GM18951 (cell line): ENCODE results near the gene ABCC6.
"Not testable (repeated sequence)": the region's sequence is repeated elsewhere in the genome, so short reads cannot be mapped to it uniquely, and the experiment has no call there.

Source experiments
- POLR2A ChIP-seq: IDR thresholded peaks from 4 replicates; pipeline ENCODE4 v1.6.1; 2011; ENCODE audit warnings: mild to moderate bottlenecking; ENCODE audit not compliant: insufficient read length, insufficient read depth; ENCODE audit errors: extremely low read depth
- in situ Hi-C: fragments of 300-500 bp; cut with MboI; formaldehyde crosslinking; loops from one replicate; pipeline ENCODE4 v1.12.0; 2022; ENCODE audit warnings: low sequenced_read_pairs, mixed read lengths, inconsistent platforms; ENCODE audit not compliant: unreplicated experiment

Gene ABCC6

DNA sequence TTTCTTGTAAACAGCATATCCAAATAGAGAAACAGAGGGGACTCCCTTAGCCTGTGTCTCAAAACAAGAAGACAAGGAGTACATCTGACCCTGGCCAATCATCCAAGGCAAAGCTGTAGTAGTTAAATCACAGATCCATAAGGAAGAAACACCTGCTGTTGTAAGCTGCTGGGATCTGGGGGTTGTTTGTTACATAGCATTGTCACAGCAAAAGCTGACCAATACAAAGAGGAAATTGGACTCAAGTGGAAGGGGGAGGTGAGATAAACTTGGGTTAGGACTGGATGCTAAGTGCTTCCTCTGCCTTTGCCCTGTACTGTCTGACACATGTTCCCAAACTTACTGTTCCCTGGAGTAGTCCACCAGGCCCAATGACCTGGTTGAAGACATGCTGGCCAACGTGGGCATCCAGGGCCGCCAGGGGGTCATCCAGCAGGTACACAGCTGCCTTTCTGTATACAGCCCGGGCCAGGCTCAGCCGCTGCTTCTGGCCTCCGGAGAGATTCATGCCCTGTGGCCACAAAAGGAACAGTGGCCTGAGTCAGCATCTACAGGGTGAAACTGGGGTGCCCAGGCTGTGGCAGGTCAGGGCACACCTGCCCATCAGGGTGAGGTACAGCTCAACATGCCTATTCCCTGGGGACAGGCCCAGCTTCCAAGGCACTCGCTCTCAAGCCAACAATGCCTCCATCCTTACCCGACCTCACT, 44.7 kb downstream of the ABCC6 start:
- no peak for TF ChIP-seq POLR2A
- in situ Hi-C loops: no loop called here

DNA sequence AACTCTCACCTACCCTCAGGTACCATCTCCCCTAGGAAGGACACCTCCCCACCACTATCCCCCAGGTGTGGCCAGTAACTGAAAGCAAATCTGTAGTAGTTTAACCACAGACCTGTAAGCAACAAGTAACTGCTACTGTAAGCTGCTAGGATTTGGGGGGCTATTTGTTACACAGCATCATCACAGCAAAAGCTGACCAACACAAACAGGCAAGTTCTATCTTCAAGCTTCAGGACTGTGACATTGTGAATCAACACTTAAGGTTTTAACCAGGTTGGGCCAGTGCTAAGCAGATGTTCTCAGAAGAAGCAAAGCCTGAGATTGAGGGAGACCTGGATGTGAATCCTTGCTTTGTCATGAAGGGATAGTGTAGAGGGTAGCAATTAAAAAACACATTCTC, 47.0 kb downstream of the ABCC6 start:
- no peak for TF ChIP-seq POLR2A
- in situ Hi-C loops: no loop called here

DNA sequence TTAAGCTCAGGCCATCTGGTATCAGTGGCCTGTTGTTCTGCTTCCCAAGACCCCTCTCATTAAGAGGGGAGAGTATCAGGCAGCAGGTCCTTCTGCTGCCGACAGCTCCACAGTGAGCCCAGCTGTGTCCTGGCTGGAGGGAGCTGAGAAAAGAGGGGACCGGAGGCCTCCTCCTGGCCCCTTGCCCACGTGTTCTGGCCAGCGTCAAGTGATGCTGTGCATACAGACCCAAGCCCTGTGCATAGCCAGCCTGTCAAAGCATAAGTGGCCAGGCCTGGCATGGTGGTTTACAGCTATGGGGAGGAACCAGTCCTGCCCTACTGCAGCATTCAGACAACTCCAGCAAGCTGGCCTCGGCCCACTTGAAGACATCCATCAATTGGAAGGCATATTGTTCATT, 48.0 kb downstream of the ABCC6 start:
- in situ Hi-C loops: no loop called here

DNA sequence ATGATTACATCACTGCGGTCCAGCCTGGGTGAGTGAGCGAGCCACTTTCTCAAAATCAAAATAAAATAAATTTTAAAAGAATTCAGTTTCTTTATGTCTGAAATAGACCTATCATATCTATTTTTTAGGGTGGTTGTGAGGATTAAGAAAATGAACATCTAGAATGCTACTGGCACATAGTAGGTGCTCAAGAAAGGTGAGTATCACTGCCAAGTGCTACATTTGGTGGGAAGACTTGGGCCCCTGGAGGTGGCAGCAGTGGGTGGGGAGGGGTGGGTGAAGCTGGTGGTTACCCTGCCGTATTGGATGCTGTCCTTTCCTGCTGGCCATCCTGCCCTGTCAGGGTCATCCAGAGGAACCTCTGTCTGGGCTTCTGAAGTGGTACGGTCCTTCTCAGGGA, 50.3 kb downstream of the ABCC6 start:
- in situ Hi-C loops: no loop called here
- TF ChIP-seq POLR2A: no peak

More for the DNA sequence above, 48.0 kb downstream of the ABCC6 start:
- TF ChIP-seq POLR2A: no peak

DNA sequence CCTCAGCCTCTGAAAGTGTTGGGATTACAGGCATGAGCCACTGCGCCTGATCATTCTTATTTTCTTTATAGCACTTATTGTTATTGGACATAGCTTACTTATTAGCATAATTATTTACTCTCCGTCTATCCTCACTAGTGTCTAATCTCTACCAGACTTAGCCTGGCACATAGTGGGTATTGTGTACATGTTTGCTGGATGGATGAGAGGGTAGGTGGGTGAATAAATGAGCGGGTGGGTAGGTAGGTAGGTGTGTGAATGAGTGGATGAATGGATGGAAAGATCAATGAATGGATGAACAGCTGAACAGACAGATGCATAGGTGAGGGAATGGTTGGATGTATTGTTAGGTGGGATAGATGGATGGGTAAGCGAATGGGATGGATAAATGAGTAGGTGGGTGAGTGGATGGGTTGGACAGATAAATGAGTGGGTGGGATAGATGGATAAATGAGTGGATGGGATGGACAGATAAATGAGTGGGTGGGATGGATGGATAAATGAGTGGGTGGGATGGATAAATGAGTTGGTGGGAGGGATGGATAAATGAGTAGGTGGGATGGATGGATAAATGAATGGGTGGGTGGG, 51.9 kb downstream of the ABCC6 start:
- in situ Hi-C loops: no loop called here
- no peak for TF ChIP-seq POLR2A

DNA sequence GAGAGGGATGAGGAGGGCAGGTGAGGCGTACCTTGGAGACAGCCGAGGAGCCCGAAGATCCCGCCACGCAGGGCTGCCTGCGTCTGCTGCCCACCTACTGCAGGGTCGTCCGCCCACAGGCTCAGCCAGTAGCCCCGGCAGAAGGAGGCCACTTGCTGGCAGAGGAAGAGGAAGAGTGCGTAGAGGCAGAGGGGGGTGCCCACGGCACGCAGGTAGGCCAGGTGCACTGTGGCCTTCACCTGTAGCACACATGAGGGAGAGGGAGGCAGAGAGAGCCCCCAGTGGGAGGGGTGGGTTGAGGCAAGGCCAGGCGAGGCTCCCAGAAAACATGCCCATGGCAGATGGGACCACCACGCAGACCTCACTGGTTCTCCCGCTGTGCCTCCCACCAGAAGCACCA, 53.7 kb downstream of the ABCC6 start:
- no peak for TF ChIP-seq POLR2A

DNA sequence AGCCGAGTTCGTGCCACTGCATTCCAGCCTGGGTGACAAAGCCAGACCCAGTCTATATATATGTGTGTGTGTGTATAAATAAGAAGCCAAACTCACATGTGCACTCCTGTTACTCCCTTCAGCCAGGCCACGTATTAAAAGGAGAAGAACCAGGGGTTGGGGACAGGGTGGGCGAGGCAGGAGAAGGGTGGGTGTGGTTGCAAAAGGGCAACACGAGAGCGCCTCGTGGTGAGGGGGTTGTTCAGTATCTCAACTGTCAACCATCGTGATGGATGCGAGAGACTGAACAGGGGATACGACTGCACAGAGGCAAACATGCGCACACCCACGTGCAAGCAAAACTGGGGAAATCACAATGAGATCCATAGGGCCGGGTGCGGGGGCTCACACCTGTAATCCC, 54.9 kb downstream of the ABCC6 start:
- no peak for TF ChIP-seq POLR2A
- in situ Hi-C loops: no loop called here

More for the DNA sequence above, 53.7 kb downstream of the ABCC6 start:
- in situ Hi-C loops: no loop called here

DNA sequence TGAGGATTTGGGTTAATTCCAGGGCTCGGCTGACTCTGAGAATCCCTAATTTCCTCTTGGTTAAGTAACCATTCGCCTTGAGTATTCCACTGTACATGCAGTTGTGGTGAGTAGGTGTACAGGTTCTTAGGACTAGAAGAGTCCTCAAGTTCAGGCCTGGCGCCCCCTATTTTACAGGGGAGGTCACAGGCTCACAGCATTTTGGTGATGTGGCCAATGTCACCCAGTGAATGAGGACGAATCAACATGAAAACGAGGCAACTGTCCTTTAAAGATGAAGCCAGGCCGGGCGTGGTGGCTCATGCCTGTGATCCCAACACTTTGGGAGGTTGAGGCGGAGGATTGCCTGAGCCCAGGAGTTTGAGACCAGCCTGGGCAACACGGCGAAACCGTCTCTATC, 55.4 kb downstream of the ABCC6 start:
- TF ChIP-seq POLR2A: no peak
- in situ Hi-C loops: no loop called here

DNA sequence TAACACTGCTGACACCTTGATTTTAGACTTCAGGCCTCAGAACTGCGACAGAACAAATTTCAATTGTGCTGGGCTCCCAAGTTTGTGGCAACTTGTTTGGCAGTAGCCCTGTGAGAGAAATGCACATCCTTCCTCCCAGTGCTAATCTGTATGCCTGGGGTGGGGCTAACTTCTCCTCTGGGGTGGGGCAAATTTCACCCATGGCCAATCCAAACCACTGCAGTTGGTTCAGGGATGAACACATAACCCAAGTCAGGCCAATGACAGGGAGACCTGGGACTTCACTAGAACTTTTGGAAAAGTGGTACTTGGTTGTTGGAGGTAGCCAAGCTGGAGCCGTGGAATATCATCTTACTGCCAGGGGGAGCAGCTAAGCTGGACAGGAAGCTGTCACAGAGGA, 56.3 kb downstream of the ABCC6 start:
- no peak for TF ChIP-seq POLR2A
- in situ Hi-C loops: no loop called here

DNA sequence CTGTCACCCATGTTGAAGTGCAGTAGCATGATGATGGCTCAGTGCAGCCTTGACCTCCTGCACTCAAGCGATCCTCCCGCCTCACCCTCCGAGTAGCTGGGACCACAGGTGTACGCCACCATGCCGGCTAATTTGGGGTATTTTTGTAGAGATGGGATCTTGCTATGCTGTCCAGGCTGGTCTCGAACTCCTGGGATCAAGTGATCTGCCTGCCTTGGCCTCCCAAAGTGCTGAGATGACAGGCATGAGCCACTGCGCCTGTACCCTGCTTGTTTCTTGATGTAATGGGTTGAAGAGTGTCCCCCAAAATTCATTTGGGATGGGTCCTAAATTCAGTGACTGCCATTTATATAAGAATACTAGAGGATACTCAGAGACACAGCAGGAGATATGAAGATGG, 57.2 kb downstream of the ABCC6 start:
- no peak for TF ChIP-seq POLR2A
- in situ Hi-C loops: no loop called here

DNA sequence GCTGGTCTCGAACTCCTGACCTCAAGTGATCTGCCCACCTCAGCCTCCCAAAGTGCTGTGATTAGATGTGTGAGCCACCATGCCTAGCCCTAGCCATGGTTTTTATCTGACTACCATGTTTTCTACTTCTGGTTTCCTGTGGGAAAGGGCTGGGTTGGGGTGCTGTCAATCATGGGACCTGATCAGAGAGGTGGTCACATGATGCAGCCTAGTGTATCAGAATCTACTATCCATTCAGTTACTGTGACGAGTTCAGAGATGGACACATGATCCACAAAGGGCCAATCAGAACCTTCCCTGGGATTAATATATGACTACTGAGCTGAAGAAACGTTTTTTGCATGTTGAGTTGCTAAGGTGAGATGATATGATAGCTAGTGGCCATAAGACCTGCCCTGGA, 59.1 kb downstream of the ABCC6 start:
- in situ Hi-C loops: no loop called here
- TF ChIP-seq POLR2A: no peak

DNA sequence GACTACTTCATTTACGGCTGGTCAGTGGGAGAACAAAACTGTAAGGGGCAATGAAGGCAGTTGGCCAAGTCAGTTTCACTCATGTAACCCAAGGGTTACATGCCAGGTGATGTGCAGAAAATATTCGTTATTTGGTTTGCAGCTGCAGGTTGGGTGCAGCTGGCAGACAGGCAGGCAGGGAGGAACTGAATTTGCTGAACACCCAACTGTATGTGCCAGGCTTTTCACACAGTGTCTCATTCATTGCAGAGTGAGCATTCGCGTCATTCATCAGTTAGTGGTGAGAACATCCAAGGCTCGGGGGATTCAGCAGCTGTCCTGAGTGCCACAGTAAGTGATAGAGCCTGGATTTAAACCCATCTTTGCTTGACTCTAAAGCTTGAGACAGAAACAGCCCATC, 59.7 kb downstream of the ABCC6 start:
- TF ChIP-seq POLR2A: no peak
- in situ Hi-C loops: no loop called here

DNA sequence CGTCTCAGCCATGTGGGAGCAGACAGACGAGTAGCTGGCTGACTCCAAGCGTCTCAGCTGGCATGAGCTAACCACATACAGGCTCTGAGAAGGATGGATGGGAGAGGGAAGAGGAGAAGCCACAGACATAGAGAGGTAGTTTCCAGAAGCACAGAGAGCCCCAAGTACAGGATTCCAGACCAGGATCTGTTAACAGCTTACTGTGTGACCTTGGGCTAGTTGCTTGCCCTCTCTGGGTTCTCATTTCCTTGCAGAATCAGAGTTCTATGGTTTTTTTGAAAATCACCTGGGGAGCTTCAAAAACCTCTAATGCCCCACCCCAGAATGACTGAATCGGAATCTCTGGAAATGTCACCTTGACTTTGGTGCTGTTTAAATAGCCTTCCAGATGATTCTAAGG, 60.2 kb downstream of the ABCC6 start:
- TF ChIP-seq POLR2A: no peak
- in situ Hi-C loops: no loop called here

DNA sequence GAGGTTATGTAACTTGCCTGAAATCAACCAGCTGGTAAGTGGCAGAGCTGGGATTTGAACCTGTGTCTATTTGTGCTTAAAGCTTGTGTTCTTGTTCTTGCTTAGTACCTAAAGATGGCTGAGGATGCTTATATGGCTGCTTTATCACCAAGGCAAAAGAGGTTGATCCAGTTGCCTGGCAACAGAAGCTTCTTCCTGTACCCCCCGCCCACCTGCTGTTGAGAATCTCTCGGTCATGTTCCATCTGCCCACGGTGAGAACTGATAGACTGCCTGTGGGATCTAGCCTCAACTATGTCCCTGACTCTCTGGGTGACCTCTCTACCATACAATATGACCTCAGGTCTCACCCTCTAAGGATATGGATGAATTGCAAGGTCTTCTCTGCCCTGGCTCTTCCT, 60.7 kb downstream of the ABCC6 start:
- in situ Hi-C loops: no loop called here
- TF ChIP-seq POLR2A: no peak

DNA sequence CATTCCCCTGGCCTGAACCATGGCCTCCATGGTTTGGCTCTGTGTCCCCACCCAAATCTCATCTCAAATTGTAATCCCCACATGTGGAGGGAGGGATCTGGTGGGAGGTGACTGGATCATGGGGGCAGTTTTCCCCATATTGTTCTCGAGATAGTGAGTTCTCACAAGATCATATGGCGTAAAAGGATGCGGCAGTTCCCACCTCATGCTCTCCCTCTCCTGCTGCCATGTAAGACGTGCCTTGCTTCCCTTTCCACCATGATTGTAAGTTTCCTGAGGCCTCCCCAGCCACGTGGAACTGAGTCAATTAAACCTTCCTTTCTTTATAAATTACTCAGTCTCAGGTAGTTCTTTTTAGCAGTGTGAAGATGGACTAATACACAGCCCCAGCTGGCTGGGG, 61.5 kb downstream of the ABCC6 start:
- in situ Hi-C loops: not testable (repeated sequence)
